Fibroblast of lung (primary cell): ENCODE data around the gene PEDS1. TPM values are rescaled to one million over a fixed set of nuclear protein-coding genes. Genes with fewer than 3 reads are reported as not detected.

Experiments used
- DNase-seq, 2 donors: peaks; one replicate each; pipeline versions ENCODE4 v3.0.0 to v3.0.0-alpha.2; 2010; ENCODE audit warnings: low read depth in 2 of 2
- H2AFZ ChIP-seq: 2 replicates; pipeline ENCODE4 v1.5.1; 2012; ENCODE audit warnings: low read length, control low read depth, inconsistent platforms
- H3K27ac ChIP-seq: 2 replicates; pipeline ENCODE4 v1.5.1; 2011; ENCODE audit warnings: low read length, control low read depth; ENCODE audit not compliant: insufficient read depth
- H3K27me3 ChIP-seq: 2 replicates; pipeline ENCODE4 v1.5.1; 2011; ENCODE audit warnings: mild to moderate bottlenecking, low read length; ENCODE audit not compliant: control insufficient read depth, insufficient read depth
- H3K36me3 ChIP-seq: 2 replicates; pipeline ENCODE4 v1.5.1; 2011; ENCODE audit warnings: low read length; ENCODE audit not compliant: control insufficient read depth, insufficient read depth
- H3K4me1 ChIP-seq: 2 replicates; pipeline ENCODE4 v1.5.1; 2011; ENCODE audit warnings: low read length; ENCODE audit not compliant: control insufficient read depth, insufficient read depth; ENCODE audit errors: extremely low read depth
- H3K4me2 ChIP-seq: 2 replicates; pipeline ENCODE4 v1.5.1; 2011; ENCODE audit warnings: low read length, control low read depth; ENCODE audit not compliant: insufficient read depth; ENCODE audit errors: extremely low read depth
- H3K4me3 ChIP-seq, 4 experiments: fragments of 200-600 bp in 1 of 4; sonication (generic) in 1 of 4; replicated peaks in 1 of 4; 2 replicates each; pipeline ENCODE4 v1.5.1; 2011 to 2016; ENCODE audit warnings: low read length in 4 of 4, low read depth in 3 of 4, mild to moderate bottlenecking in 3 of 4, control low read depth in 2 of 4, inconsistent platforms in 1 of 4, mixed read lengths in 1 of 4; ENCODE audit not compliant: insufficient read depth in 1 of 4; ENCODE audit errors: control extremely low read depth in 1 of 4
- H3K79me2 ChIP-seq: 2 replicates; pipeline ENCODE4 v1.5.1; 2012; ENCODE audit warnings: mild to moderate bottlenecking, low read length, inconsistent platforms; ENCODE audit not compliant: control insufficient read depth, insufficient read depth
- H3K9ac ChIP-seq: 2 replicates; pipeline ENCODE4 v1.5.1; 2011; ENCODE audit warnings: mild to moderate bottlenecking, low read length, control low read depth; ENCODE audit not compliant: insufficient read depth
- H3K9me3 ChIP-seq: 2 replicates; pipeline ENCODE4 v1.5.1; 2012; ENCODE audit warnings: low read depth, low read length; ENCODE audit not compliant: control insufficient read depth, insufficient read depth
- H4K20me1 ChIP-seq: 2 replicates; pipeline ENCODE4 v1.5.1; 2011; ENCODE audit warnings: low read length; ENCODE audit not compliant: control insufficient read depth, insufficient read depth; ENCODE audit errors: extremely low read depth
- CTCF ChIP-seq, 2 donors: IDR thresholded peaks in 1 of 2; conservative IDR thresholded peaks in 1 of 2; 1 replicate in 1 of 2; 2 replicates in 1 of 2; pipeline ENCODE4 v1.5.1; 2011 to 2012; ENCODE audit warnings: low read length in 2 of 2, control low read depth in 1 of 2, inconsistent platforms in 1 of 2, low read depth in 1 of 2, mild to moderate bottlenecking in 1 of 2
- EZH2 ChIP-seq: IDR thresholded peaks from 2 replicates; pipeline ENCODE4 v1.5.1; 2012; ENCODE audit warnings: low read length, control low read depth, mild to moderate bottlenecking; ENCODE audit errors: missing control alignments
- polyA plus RNA-seq, 2 donors: library from polyadenylated mRNA; depleted of rRNA in 1 of 2; stranded (reverse) in 1 of 2; unstranded in 1 of 2; fragments of >200 nt; gene quantifications; 2 replicates each; pipeline ENCODE4 v1.2.1, GENCODE V29; 2011 to 2012; ENCODE audit warnings: missing spikeins in 1 of 2
- total RNA-seq: library from RNA; depleted of rRNA; stranded (reverse); fragments of >200 nt; gene quantifications from 2 replicates; pipeline ENCODE4 v1.2.1, GENCODE V29; 2014

Gene PEDS1
- total and polyA plus RNA-seq, 2 donors (not counting 1 experiment from before 2014, with no cell fraction given): 8.3 to 56.9 TPM

- Histone ChIP-seq H3K27ac (no peak overlapping the region), H2AFZ (no peak overlapping the region), H3K36me3 (peaks cover 4% of the 10 kb centered on the region), H3K4me2 (no peak overlapping the region), H3K79me2 (peaks cover 20% of the 10 kb centered on the region), H3K27me3 (no peaks in the 10 kb centered on the region), H4K20me1 (no peaks in the 10 kb centered on the region), H3K9ac (no peak overlapping the region), H3K4me3 (no peak overlapping the region), H3K4me1 (peaks cover 3% of the 10 kb centered on the region), H3K9me3 (no peaks in the 10 kb centered on the region)
- no peak for TF ChIP-seq EZH2
- TF ChIP-seq CTCF (conservative IDR thresholded peaks at IDR 0.05 in 1 of 2, IDR thresholded peaks at IDR 0.05 in 1 of 2; ENCODE audit: low read depth in 1 of 2, low read length in 2 of 2): no peak
- no peak for DNase-seq
These were observed 34.8 kb upstream of the PEDS1 start for GRCh38 chr20:50188287-50188688.

- Histone ChIP-seq H3K4me1 (peaks cover 3% of the 10 kb centered on the region), H4K20me1 (no peaks in the 10 kb centered on the region), H3K27ac (no peak overlapping the region), H3K4me2 (no peak overlapping the region), H3K9ac (no peak overlapping the region), H3K27me3 (no peaks in the 10 kb centered on the region), H3K4me3 (no peak overlapping the region), H2AFZ (no peak overlapping the region), H3K36me3 (peaks cover 2% of the 10 kb centered on the region), H3K9me3 (no peaks in the 10 kb centered on the region), H3K79me2 (peaks cover 12% of the 10 kb centered on the region)
- TF ChIP-seq CTCF (conservative IDR thresholded peaks at IDR 0.05 in 1 of 2, IDR thresholded peaks at IDR 0.05 in 1 of 2; ENCODE audit: low read depth in 1 of 2, low read length in 2 of 2) (no peak), EZH2 (no peak)
- peak; percentile 62 to 72 for DNase-seq
These were observed 34.0 kb upstream of the PEDS1 start for GRCh38 chr20:50187403-50188051.

- H4K20me1 ChIP-seq: no peaks in the 10 kb centered on the region
- peaks cover 2% of the 10 kb centered on the region for H3K36me3 ChIP-seq
- peaks cover 3% of the 10 kb centered on the region for H3K4me1 ChIP-seq
- no peak overlapping the region for H3K9ac ChIP-seq
- TF ChIP-seq EZH2: no peak
- TF ChIP-seq CTCF (conservative IDR thresholded peaks at IDR 0.05 in 1 of 2, IDR thresholded peaks at IDR 0.05 in 1 of 2; ENCODE audit: low read depth in 1 of 2, low read length in 2 of 2): no peak
- H2AFZ ChIP-seq: no peak overlapping the region
- no peak for DNase-seq
- peaks cover 7% of the 10 kb centered on the region for H3K79me2 ChIP-seq
- no peak overlapping the region for H3K4me2 ChIP-seq
- H3K9me3 ChIP-seq: no peaks in the 10 kb centered on the region
- H3K27me3 ChIP-seq: no peaks in the 10 kb centered on the region
- H3K4me3 ChIP-seq: no peak overlapping the region
- H3K27ac ChIP-seq: no peak overlapping the region
These were observed 33.5 kb upstream of the PEDS1 start for GRCh38 chr20:50186987-50187402.
